HG02938 (cell line): ENCODE measurements around the gene KRTAP23-1.

Experiments
- ATAC-seq: cut with Tn5 transposase; IDR thresholded peaks from one replicate; pipeline ENCODE4 v1.9.1; 2021; ENCODE audit warnings: mild to moderate bottlenecking, moderate library complexity; ENCODE audit not compliant: unreplicated experiment

The KRTAP23-1 gene, protein sequence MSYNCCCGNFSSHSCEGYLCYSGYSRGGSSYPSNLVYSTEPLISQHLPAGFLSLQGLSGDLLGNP

DNA sequence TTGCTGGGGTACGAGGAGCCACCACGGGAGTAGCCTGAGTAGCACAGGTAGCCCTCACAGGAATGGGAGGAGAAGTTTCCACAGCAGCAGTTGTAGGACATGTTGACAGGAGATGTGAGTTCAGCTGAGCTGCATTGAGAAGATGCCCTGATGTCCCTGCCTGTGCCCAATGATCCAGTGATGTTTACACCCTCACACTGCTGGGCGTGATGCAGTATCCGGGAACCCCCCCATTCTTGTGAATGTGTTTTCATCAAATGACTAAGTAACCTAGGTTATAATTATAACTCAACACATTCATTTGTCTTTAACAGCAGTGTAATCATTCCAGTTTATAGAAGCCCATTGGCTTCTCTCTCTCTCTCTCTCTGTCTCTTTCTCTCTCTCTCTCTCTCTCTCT is at the start of gene KRTAP23-1:
Gene KRTAP23-1 (minus strand): TSS at position 101 of the 400 bp plus-strand sequence. CDS start 0 bp downstream, at position 101.
- ATAC-seq, result no peak

- ATAC-seq, result no peak
These were observed 47.3 kb upstream of the KRTAP23-1 start, which contains the start of gene KRTAP13-1 for GRCh38 chr21:30395731-30396130. TSS of gene KRTAP13-1 (plus strand) at chr21:30396031. CDS start at chr21:30396087, 56 bp downstream.

DNA sequence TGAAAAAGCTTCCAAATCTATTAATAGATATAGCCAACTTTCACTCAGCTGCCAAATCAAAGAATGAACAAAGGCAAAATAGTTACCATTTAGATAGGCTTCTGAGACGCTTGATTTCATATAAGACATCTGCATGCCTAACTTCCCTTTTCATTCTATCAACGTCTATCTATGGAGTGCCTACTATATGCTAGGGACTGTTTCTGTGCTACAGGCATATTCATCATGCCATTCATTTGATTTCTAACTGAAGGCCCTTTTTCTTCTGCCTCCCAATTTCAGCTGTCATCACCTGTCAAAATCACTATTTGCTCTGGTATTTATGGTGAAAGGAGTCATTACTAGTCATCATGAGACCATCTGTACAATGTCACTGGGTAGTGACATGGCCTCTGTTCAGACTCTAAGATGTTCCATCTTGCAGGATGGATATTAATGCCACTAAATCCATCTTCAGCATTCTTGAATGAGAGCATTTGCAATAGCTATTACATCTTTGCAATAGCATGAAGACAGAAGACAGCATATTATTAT is 43.2 kb upstream of the KRTAP23-1 start:
- ATAC-seq, result no peak

DNA sequence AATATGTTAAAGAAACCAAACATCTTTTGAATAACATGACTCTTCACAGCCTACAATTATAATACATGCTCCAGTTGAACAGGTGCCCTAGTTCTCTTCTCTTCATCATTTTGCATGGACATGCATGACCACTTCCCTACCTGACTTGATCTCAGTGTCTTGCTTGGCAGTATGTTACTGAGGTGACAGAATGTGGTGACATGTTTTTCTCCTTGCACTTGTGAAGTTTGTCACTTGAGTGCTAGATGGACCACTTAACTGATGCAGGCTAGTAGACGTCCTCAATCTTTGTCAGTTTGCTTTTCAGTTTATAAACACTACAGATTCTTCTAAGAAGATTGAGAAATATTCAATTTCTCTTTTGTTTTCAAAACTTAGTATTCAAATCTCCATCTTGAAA is 33.8 kb upstream of the KRTAP23-1 start:
- ATAC-seq, result no peak

DNA sequence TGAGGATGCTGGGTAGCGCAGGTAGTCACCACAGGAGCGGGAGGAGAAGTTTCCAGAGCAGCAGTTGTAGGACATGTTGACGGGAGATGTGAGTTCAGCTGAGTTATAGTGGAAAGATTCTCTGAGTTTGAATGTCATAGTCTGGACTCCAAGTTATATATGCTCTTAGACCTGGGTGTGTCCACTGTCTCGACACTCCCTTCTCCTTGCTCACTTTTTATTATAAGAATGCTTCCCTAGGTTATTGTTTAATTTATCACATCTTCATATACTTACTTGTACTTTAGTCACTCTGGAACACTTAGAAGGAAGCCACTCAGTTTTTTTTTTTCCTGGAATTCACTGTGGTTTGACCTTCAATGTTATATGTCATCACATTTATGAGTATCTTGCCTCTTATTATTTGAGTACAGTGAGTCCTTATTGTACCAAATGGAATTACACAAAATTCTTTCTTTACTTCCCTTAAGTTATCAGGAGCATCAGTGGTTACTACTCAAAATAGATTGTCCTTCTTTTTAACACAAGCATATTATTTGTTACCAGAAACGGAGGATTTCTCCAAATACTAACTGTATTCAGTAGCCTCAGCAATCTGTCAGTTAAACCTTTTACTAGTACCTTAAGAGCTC is 23.8 kb upstream of the KRTAP23-1 start, which contains the start of gene KRTAP13-2:
Gene KRTAP13-2 (minus strand): TSS at position 133 of the 632 bp plus-strand sequence. CDS start 58 bp downstream, at position 75.
- no peak for ATAC-seq

GRCh38 chr21:30355906-30356305 is 7.5 kb upstream of the KRTAP23-1 start:
- no peak for ATAC-seq

GRCh38 chr21:30354308-30355005 is 6.1 kb upstream of the KRTAP23-1 start:
- ATAC-seq, result no peak

DNA sequence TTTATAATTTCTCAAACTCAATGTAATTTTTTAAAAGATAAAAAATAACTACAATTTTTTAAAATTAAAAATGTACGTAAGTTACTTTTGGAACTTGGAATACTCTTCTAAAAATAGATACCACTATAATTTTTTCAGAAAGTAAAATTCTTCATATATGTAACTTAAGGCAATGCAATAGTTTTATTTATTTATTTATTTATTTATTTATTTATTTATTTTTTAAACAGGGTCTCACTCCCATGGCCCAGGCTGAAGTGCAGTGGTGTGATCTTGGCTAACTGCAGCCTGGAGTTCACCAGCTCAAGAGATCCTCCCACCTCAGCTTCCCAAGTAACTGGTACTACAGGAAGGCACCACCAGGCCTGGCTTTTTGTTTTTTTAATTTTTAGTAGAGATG is 3.1 kb upstream of the KRTAP23-1 start:
- no peak for ATAC-seq

DNA sequence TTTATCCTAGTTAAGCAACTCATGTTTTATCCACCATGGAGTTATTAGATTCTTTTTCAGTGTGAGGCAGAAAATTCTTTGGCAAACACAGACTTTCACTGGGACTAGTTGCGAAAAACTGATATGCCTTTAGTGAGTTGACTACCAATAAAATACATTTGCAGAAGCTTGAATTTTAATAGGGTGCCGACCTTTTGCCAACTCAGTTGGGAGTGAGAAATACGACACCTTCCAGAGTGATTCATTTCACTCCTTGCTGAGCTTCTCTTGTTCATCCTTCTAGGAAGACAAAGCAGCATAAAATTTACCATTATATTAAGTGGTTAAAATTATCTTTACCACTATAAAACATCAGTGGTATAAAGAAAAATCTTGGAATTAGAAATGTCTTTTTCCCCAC is 1.2 kb upstream of the KRTAP23-1 start:
- no peak for ATAC-seq

- no peak for ATAC-seq
These were observed 3.4 kb downstream of the KRTAP23-1 start for GRCh38 chr21:30345014-30345413.

DNA sequence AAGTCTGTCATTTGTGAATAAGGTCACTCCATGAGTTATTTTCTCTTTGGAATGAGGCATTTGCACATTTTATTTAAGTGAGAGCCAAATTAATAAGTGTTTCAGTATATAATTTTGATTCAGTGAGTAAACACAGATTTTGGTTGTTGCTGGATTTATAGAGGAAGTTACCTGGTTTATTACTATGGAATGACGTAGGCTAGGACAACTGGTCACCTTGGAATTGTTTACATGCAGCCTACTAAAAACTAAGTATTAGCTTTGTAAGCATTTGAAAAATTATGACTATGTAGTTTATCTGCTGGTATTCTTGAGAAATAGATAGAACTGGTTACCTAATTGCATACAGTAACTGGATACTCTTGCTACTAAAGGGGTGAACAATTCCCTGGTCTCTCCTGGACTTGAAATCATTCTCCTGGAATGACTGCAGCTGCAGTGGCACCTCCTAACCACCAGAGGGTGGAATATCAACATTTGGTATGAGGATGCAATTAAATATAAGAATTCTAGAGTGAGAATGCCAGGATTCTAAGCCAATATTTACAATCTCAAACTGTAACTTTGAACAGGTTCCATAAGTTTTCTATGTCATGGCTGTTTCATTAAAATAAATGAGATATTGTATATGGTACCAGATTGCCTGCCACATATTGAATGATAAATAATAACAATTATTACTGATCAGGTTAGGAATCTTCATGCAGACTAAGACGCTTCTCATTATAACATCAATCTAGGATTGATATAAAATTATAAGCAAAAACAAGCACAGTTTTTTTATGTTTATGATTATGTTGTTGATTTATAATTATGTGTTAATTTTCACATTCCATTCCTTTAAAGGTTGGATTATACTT is 7.5 kb downstream of the KRTAP23-1 start:
- ATAC-seq, result no peak

DNA sequence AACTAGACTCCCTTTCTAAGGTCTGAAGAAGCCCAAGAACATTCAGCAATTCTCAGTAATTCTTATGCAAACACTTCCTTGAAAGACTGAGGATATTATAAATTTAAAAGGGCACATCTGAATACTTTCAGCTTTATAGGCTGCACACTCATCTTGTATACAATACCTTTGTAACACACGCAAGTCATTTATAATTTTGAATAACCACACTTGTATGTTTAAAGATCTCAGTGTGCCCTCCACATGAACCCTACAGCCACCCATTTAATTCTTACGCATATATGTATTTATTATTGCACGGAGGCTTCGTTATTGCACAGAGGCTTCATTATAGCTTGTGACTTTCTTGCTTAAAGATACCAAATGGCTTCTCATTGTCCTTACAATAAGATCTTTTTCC is 9.7 kb downstream of the KRTAP23-1 start:
- no peak for ATAC-seq

GRCh38 chr21:30337772-30338171 is 10.6 kb downstream of the KRTAP23-1 start:
- no peak for ATAC-seq

DNA sequence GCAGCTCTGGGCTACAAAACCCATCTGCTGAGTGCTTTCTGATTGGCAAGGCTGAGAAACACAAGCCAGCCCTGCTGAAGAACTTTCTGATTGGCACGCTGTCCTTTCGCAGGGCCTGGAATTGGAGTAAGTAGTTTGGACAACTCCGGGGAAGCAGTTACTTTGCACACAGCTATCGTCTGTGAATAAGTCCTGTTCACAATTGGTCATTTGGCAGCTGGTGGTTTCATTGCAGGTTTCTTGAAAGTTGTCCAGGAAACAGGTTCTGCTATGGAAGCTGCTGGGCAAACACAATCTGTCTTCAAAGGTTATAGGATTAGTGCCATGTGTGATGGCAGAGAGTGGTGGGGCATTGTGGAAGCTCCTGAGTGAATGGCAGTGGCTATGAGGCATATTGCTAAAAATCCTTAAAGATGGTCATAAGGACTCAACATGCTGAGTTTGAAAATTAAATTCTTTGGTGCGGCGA is 11.1 kb downstream of the KRTAP23-1 start, which contains the start of gene KRTAP27-1:
Gene KRTAP27-1 (minus strand): TSS at position 419 of the 469 bp plus-strand sequence. CDS start 26 bp downstream, at position 393.
- no peak for ATAC-seq

DNA sequence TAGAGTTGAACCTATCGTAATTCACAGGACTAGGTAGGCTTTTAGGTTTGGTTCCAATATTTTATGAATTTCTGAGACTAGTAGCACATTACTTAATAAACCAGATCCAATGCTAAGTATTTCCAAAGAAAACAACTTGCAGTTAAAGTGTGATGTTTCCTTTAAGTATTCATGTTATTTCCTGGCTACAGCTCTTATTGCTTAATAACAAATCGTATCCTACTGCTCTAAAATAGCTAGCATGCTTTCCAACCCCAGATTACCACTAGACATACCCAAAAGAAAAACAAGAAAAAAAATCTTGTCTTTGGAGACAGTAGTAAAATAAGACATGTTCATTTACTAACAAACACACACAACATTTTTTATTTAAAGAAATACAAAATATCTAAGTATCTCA is 11.8 kb downstream of the KRTAP23-1 start:
- ATAC-seq, result no peak

DNA sequence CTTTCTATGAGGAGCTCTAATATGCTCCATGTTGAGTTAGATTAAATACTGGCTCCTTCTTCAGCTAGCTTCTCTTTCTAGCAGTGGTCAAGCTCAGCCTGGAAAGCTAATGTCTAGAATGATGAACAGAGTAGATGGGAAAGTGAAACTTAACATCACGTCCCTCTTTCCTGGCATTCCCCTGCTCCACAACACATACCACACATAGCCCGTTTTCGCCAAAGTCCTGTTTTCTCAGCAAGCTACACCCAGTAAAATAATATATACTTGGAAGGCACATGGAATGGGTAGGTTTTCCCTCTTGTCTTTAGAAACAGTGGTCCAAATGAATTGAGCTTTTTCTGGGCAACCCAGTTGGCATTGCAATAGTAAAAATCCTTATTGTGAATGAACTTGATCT is 14.7 kb downstream of the KRTAP23-1 start:
- ATAC-seq, result no peak

- ATAC-seq, result no peak
These were observed 15.7 kb downstream of the KRTAP23-1 start for GRCh38 chr21:30332681-30333080.

GRCh38 chr21:30329203-30329875 is 19.1 kb downstream of the KRTAP23-1 start:
- no peak for ATAC-seq

DNA sequence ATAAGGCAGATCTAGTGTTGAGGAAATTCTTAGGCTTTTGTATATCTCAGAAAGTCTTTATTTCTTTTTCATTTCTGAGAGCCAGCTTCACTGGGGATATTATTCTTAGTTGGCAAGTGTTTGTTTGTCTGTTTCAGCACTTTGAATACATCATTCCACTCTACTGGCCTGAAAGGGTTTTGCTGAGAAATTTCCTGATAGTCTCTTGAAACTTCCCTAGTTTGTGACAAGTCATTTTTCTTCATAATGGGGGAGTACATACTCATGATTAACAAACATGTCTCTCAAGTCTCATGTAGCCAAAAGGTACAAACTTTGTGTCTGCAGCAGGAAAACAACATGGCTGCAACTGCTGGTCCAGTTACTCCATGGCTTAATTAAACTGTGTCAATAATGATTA is 22.0 kb downstream of the KRTAP23-1 start:
- ATAC-seq, result no peak

GRCh38 chr21:30320215-30320614 is 28.2 kb downstream of the KRTAP23-1 start, which contains the start of gene KRTAP26-1:
TSS of gene KRTAP26-1 (minus strand) at chr21:30320315. CDS start at chr21:30320035, 280 bp downstream.
- ATAC-seq, result no peak
